Dermis blood vessel endothelial cell (primary cell): ENCODE measurements around the gene SIL1. TPM values are rescaled to one million over a fixed set of nuclear protein-coding genes. Genes with fewer than 3 reads are reported as not detected.
"Not testable (repeated sequence)": the region's sequence is repeated elsewhere in the genome, so short reads cannot be mapped to it uniquely, and the experiment has no call there.

Source experiments
- DNase-seq: peaks from one replicate; pipeline ENCODE4 v3.0.0; 2010
- total RNA-seq: library from RNA; depleted of rRNA; stranded (reverse); fragments of >200 nt; gene quantifications from 2 replicates; pipeline ENCODE4 v1.2.3, GENCODE V29; 2014

The SIL1 gene
- total RNA-seq, 1 donor from 2014 or later: 58.0 TPM

GRCh38 chr5:138936968-138937345 is 261.2 kb downstream of the SIL1 start:
- DNase-seq: no peak

GRCh38 chr5:138936225-138936967 is 261.8 kb downstream of the SIL1 start:
- peak; percentile 69 for DNase-seq

GRCh38 chr5:138935466-138935865 is 262.7 kb downstream of the SIL1 start:
- DNase-seq: no peak

- no peak for DNase-seq
Measured at GRCh38 chr5:138934971-138935370, 263.2 kb downstream of the SIL1 start.

- DNase-seq: no peak
Measured at GRCh38 chr5:138933522-138934290, 264.5 kb downstream of the SIL1 start.

GRCh38 chr5:138932171-138932810 is 265.9 kb downstream of the SIL1 start:
- peak; percentile 23 for DNase-seq

- no peak for DNase-seq
Measured at GRCh38 chr5:138930371-138931097, 267.6 kb downstream of the SIL1 start.

GRCh38 chr5:138929571-138929955 is 268.6 kb downstream of the SIL1 start:
- no peak for DNase-seq

GRCh38 chr5:138927979-138928378 is 270.2 kb downstream of the SIL1 start:
- peak; percentile 44 for DNase-seq

GRCh38 chr5:138927544-138927943 is 270.6 kb downstream of the SIL1 start:
- DNase-seq: no peak

GRCh38 chr5:138926688-138927448 is 271.3 kb downstream of the SIL1 start:
- DNase-seq: no peak

- DNase-seq: no peak
Measured at GRCh38 chr5:138926257-138926656, 271.9 kb downstream of the SIL1 start.

GRCh38 chr5:138925090-138925635 is 273.0 kb downstream of the SIL1 start:
- DNase-seq: no peak

GRCh38 chr5:138922494-138922893 is 275.7 kb downstream of the SIL1 start:
- DNase-seq: no peak

GRCh38 chr5:138921362-138921761 is 276.8 kb downstream of the SIL1 start:
- not testable (repeated sequence) for DNase-seq

GRCh38 chr5:138920181-138920580 is 278.0 kb downstream of the SIL1 start:
- no peak for DNase-seq

- DNase-seq: no peak
Measured at GRCh38 chr5:138918686-138919085, 279.5 kb downstream of the SIL1 start.

GRCh38 chr5:138914338-138914737 is 283.8 kb downstream of the SIL1 start:
- no peak for DNase-seq

GRCh38 chr5:138913773-138914172 is 284.4 kb downstream of the SIL1 start:
- DNase-seq: no peak

- DNase-seq: no peak
Measured at GRCh38 chr5:138912093-138912492, 286.1 kb downstream of the SIL1 start.

GRCh38 chr5:138911441-138911840 is 286.7 kb downstream of the SIL1 start:
- no peak for DNase-seq
